Activated CD4-positive, alpha-beta memory T cell treated with anti-CD3 and anti-CD28 coated beads for 36 hours (primary cell): ENCODE measurements around the gene TRPC4AP. TPM values are rescaled to one million over a fixed set of nuclear protein-coding genes. Genes with fewer than 3 reads are reported as not detected.
A peak's percentile ranks its signal among the peaks of the same experiment; 100 is the strongest.

Experiments used
- CTCF ChIA-PET: fragments of 350-600 bp; sonication (Branson Sonifier 250); formaldehyde crosslinking; loops from one replicate; lab custom pipeline; 2021; ENCODE audit warnings: antibody characterized with exemption, inconsistent platforms; lab: Charles Lee
- POLR2A ChIA-PET: fragments of 350-600 bp; sonication (Branson Sonifier 250); formaldehyde crosslinking; loops from one replicate; lab custom pipeline; 2021; ENCODE audit warnings: antibody characterized with exemption; lab: Charles Lee
- DNase-seq: peaks from one replicate; pipeline ENCODE4 v3.0.0-alpha.2; 2020
- H3K27ac Mint-ChIP-seq: one replicate; pipeline ENCODE4 v1.8.0; 2021; ENCODE audit warnings: mixed read lengths
- H3K27me3 Mint-ChIP-seq: one replicate; pipeline ENCODE4 v1.8.0; 2021; ENCODE audit warnings: mixed read lengths
- H3K36me3 Mint-ChIP-seq: one replicate; pipeline ENCODE4 v1.8.0; 2021; ENCODE audit warnings: mixed read lengths
- H3K4me1 Mint-ChIP-seq: one replicate; pipeline ENCODE4 v1.8.0; 2021; ENCODE audit warnings: low read depth, mixed read lengths
- H3K4me3 Mint-ChIP-seq: one replicate; pipeline ENCODE4 v1.8.0; 2021; ENCODE audit warnings: mild to moderate bottlenecking, mixed read lengths
- H3K9me3 Mint-ChIP-seq: one replicate; pipeline ENCODE4 v1.8.0; 2021; ENCODE audit warnings: mixed read lengths
- intact Hi-C: fragments of 100-400 bp; cut with micrococcal nuclease; formaldehyde crosslinking; loops from one replicate; pipeline ENCODE4 v1.15.1; 2023
- total RNA-seq, 2 experiments: library from RNA; stranded (reverse); gene quantifications; one replicate each; pipeline ENCODE4 v1.2.3, GENCODE V29; 2021

TRPC4AP gene, protein sequence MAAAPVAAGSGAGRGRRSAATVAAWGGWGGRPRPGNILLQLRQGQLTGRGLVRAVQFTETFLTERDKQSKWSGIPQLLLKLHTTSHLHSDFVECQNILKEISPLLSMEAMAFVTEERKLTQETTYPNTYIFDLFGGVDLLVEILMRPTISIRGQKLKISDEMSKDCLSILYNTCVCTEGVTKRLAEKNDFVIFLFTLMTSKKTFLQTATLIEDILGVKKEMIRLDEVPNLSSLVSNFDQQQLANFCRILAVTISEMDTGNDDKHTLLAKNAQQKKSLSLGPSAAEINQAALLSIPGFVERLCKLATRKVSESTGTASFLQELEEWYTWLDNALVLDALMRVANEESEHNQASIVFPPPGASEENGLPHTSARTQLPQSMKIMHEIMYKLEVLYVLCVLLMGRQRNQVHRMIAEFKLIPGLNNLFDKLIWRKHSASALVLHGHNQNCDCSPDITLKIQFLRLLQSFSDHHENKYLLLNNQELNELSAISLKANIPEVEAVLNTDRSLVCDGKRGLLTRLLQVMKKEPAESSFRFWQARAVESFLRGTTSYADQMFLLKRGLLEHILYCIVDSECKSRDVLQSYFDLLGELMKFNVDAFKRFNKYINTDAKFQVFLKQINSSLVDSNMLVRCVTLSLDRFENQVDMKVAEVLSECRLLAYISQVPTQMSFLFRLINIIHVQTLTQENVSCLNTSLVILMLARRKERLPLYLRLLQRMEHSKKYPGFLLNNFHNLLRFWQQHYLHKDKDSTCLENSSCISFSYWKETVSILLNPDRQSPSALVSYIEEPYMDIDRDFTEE
- 10 to 100 TPM; 45.8 to 48.3 TPM for total RNA-seq

DNA sequence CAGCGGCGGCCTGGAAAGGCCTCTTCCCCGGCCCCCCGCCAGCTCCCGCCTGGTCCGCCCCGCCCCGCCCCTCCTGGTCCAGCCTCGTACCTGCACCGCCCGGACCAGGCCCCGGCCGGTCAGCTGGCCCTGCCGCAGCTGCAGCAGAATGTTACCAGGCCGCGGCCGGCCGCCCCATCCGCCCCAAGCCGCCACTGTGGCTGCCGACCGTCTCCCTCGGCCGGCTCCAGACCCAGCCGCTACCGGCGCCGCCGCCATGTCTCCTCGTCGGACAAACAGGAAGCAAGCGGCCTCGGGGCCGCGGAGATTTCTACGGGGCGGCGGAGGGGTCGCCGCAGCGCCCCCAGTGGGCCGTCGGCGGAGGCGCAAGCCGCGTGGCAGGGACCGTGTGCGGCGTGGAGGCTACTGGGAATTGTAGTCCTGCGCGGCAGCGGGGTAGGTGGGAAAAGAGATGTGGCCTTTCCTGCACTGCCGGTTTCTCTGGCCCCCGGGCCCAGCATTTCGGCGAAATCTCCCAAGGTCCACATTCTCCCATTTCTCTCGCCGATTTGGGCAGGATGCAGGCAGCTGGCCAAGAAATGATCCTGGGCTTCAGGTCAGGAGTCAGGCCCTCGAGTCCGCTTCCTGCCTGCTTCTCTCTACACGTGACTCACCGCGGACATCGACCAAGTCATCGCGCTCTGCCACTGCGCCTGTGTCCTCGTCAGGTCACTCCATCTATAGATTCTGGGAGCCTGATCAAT is at the start of gene TRPC4AP:
Gene TRPC4AP, minus strand, starts transcription at position 284 of the 743 bp plus-strand sequence. Its CDS starts 26 bp downstream, at position 258.
- peaks cover 4% of the 10 kb centered on the region for H3K36me3 Mint-ChIP-seq
- peak; percentile 93 for DNase-seq
- H3K9me3 Mint-ChIP-seq: no peaks in the 10 kb centered on the region
- POLR2A ChIA-PET: interaction anchor here (1.1 to 2.6 kb wide), 5 partner anchors 37 to 862 kb away, joined by 3 to 16 read pairs (median 4); partner anchors contain the start of genes EDEM2 and SCAND1
- CTCF ChIA-PET: interaction anchor here (0.6 to 3.0 kb wide), 7 partner anchors 7 to 429 kb away, joined by 3 to 13 read pairs (median 3); partner anchors contain the start of gene GGT7
- intact Hi-C loops: loop anchor here (1.0 to 10.0 kb wide), 9 partner anchors 36 to 362 kb away; partner anchors contain the start of genes ACSS2, CEP250, EDEM2 and GSS
- H3K4me1 Mint-ChIP-seq: peaks cover 52% of the 10 kb centered on the region
- H3K27ac Mint-ChIP-seq: peak within 1 kb of the TSS; percentile 96
- peak within 1 kb of the TSS; percentile 84 for H3K4me3 Mint-ChIP-seq
- H3K27me3 Mint-ChIP-seq: no peaks in the 10 kb centered on the region

DNA sequence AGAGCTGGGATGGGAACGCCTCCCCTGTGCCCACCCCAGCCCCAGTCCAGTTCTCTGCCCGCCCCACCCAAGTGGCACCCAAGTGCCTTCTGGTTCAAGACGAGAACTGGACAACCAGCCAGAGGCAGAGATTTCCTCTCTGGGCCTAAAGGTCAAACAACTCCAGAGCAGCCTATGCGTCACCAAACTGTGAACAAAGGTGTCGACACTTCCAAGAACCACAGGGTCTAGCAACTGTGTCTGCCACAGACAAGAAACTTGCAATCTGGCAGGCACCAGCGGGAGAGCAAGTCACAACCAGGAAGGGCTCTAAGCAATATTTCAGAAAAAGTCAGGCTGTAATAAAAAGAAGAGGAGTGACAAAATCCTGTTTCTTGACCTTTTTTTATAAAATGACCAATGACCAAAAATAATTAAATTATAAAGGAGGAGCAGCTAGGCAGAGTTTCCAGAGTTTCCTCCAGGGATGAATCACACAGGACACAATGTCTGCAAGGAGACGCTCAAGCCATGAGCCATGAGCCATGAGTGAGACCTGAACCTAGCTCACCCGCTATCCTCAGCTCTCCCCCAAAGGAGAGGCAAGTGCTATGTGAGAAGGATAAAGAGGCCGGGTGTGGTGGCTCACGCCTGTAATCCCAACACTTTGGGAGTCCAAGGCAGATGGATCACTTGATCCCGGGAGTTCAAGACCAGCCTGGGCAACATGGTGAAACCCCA is 43.4 kb upstream of the TRPC4AP start:
- ChIA-PET CTCF (no interaction called here), POLR2A (no interaction called here)
- Mint-ChIP-seq H3K4me3 (no peak overlapping the region), H3K27me3 (no peaks in the 10 kb centered on the region), H3K9me3 (no peaks in the 10 kb centered on the region), H3K4me1 (no peaks in the 10 kb centered on the region), H3K36me3 (peaks cover 29% of the 10 kb centered on the region), H3K27ac (no peak overlapping the region)
- no peak for DNase-seq
- intact Hi-C loops: no loop called here

DNA sequence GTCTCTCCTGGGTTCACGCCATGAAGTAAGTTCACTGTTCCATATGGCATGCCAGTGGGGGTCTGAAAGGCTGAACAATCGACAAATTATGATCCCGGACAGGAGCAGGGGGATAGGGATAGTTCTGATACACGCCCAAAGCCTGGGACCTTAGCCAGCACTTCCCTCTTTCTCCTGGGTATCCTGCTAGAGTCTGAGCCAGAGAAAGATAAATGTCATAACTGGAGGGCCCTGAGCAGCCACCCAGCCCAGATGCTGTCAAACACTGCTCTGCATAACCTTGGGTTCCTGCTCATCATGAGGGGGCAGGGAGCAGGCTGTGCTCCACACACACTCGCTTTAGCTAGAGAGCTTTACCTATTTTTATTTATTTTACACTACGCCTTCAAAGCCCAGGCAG is 42.3 kb upstream of the TRPC4AP start:
- Mint-ChIP-seq H3K4me1 (no peaks in the 10 kb centered on the region), H3K27me3 (no peaks in the 10 kb centered on the region), H3K36me3 (peaks cover 29% of the 10 kb centered on the region), H3K9me3 (no peaks in the 10 kb centered on the region), H3K4me3 (no peak overlapping the region), H3K27ac (no peak overlapping the region)
- ChIA-PET CTCF (no interaction called here), POLR2A (no interaction called here)
- no peak for DNase-seq
- intact Hi-C loops: no loop called here

DNA sequence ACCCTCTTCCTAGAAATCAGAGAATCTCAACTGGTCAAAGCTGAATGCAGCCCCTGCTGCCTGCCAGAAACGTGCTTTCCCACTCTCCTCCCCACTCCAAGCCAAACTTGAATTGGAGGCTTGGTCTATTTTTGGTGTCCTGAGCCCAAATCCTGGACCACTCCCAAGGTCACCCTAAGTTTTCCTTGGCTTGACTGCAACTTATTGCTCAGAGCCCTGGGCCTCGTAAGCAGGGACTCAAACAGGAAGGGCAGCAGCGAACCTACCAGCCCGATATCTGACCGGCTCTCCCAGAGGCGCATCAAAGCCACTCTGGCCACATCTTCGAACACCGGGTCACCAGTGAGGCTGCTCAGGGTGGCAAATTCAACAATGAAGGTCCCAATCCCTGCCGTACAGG is 41.9 kb upstream of the TRPC4AP start:
- H3K36me3 Mint-ChIP-seq: peaks cover 29% of the 10 kb centered on the region
- POLR2A ChIA-PET: no interaction called here

DNA sequence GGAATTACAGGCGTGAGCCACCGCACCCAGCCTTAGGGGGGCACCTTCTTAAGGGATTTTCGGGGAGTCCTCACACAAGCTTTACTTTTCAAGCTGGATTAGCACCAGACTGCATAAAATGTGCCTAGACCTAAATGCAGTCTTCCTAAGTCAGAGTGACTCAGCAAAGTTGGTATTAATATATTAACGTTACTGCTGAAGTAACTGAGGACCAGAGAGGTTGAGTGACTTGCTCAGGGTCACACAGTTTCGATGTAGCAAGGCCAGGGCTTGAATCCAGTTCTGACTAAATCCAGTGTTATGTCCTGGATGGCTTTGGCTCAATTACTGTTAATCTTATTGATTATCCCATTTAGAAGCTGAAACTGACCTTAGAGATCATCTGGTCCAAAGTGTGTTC is 41.1 kb upstream of the TRPC4AP start:
- no peaks in the 10 kb centered on the region for H3K27me3 Mint-ChIP-seq
- no peak overlapping the region for H3K27ac Mint-ChIP-seq
- H3K4me1 Mint-ChIP-seq: no peaks in the 10 kb centered on the region
- H3K9me3 Mint-ChIP-seq: no peaks in the 10 kb centered on the region
- H3K36me3 Mint-ChIP-seq: peaks cover 29% of the 10 kb centered on the region
- CTCF ChIA-PET: interaction anchor here (1.0 kb wide), 1 partner anchor 11 kb away, joined by 3 read pairs; no protein-coding TSS in a partner anchor
- no peak for DNase-seq
- intact Hi-C loops: no loop called here
- H3K4me3 Mint-ChIP-seq: no peak overlapping the region
- POLR2A ChIA-PET: no interaction called here

More for the DNA sequence above, 41.9 kb upstream of the TRPC4AP start:
- H3K27ac Mint-ChIP-seq: no peak overlapping the region
- CTCF ChIA-PET: no interaction called here
- H3K4me1 Mint-ChIP-seq: no peaks in the 10 kb centered on the region
- no peaks in the 10 kb centered on the region for H3K27me3 Mint-ChIP-seq
- no peak overlapping the region for H3K4me3 Mint-ChIP-seq
- no peak for DNase-seq
- intact Hi-C loops: no loop called here
- no peaks in the 10 kb centered on the region for H3K9me3 Mint-ChIP-seq

DNA sequence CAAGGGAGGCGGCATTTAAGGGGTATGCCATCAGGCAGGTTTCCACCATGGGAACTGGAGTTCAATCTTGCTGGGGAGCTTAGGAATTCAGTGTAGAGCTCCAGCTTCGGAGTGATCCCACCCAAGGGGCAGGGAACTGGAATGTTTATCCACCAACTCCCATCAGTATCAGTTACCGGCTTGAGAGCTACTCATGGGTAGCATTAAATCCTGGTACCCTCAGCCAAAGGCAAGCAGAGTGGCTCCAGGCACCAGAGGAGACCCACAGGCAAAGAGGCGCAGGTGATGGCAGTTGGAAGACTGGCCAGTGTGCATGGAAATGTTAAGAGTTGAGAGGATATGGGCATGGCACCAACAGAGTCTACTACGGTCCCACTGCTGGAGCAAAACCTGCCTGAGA is 40.4 kb upstream of the TRPC4AP start:
- H3K9me3 Mint-ChIP-seq: no peaks in the 10 kb centered on the region
- H3K36me3 Mint-ChIP-seq: peaks cover 26% of the 10 kb centered on the region
- H3K27ac Mint-ChIP-seq: no peak overlapping the region
- no peaks in the 10 kb centered on the region for H3K4me1 Mint-ChIP-seq
- no peak overlapping the region for H3K4me3 Mint-ChIP-seq
- intact Hi-C loops: no loop called here
- ChIA-PET CTCF (interaction anchor here (0.7 to 1.0 kb wide), 2 partner anchors 12 kb away, joined by 3 read pairs; no protein-coding TSS in a partner anchor), POLR2A (no interaction called here)
- no peak for DNase-seq
- H3K27me3 Mint-ChIP-seq: no peaks in the 10 kb centered on the region

DNA sequence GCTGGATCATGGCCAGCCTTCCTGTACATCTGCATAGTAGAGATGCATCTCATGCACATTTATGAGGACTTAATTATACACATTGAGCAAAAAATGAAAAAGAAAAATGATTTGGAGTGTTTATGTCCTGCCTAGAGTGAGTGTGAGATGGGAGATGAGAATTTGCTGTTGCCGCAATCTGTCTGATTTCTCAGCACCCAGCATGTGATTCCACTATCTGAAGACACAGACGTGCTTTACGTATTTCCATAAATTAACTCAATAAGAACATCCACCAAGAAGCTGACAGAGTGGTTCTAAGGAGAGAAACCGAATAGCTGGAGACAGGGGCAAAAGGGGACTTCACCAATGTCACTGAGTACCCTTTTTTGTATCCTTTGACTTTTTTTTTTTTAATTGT is 39.3 kb upstream of the TRPC4AP start:
- Mint-ChIP-seq H3K27me3 (no peaks in the 10 kb centered on the region), H3K9me3 (no peaks in the 10 kb centered on the region), H3K4me3 (no peak overlapping the region), H3K4me1 (no peaks in the 10 kb centered on the region), H3K27ac (no peak overlapping the region), H3K36me3 (peaks cover 25% of the 10 kb centered on the region)
- ChIA-PET CTCF (interaction anchor here (1.9 kb wide), 1 partner anchor 36 kb away, joined by 8 read pairs; no protein-coding TSS in a partner anchor), POLR2A (no interaction called here)
- intact Hi-C loops: no loop called here
- DNase-seq: no peak

DNA sequence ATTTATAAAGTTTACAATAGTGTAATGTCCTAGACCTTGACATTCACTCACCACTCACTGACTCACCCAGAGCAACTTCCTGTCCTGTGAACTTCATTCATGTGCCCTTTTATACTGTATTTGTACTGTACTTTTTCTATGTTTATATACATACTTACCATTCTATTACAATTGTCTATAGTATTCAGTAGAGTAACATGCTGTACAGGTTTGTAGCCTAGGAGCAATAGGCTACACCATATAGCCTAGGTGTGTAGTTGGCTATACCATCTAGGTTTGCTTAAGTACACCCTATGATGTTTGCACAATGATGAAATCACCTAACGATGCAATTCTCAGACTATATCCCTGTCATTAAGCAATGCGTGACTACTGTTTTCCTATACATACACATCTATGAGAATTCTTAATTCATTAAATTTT is 37.1 kb upstream of the TRPC4AP start:
- Mint-ChIP-seq H3K4me3 (no peak overlapping the region), H3K4me1 (no peaks in the 10 kb centered on the region), H3K9me3 (no peaks in the 10 kb centered on the region), H3K27me3 (no peaks in the 10 kb centered on the region), H3K36me3 (peaks cover 30% of the 10 kb centered on the region), H3K27ac (no peak overlapping the region)
- POLR2A ChIA-PET: no interaction called here
- CTCF ChIA-PET: interaction anchor here (1.0 kb wide), 1 partner anchor 15 kb away, joined by 4 read pairs; no protein-coding TSS in a partner anchor
- intact Hi-C loops: no loop called here
- no peak for DNase-seq

DNA sequence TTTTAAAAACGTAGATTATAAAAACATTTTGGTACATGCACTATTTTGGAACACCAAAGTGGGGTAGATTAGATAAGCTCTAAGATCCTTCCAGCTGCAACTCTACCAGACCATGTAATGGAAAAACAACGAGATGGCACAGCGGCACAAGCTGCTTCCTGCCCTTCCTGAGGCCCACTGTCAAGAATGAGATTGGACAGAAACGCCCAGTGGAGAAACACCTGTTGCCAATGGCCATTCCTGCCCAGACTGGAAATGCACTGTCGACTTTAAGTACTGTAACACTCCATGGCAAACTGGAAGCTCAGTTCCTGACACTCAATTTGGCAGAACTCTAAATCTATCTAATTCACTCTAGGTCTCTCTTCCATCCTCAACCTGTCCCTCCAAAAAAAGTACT is 33.1 kb upstream of the TRPC4AP start:
- Mint-ChIP-seq H3K9me3 (no peaks in the 10 kb centered on the region), H3K4me1 (peaks cover 2% of the 10 kb centered on the region), H3K27me3 (no peaks in the 10 kb centered on the region), H3K36me3 (peaks cover 35% of the 10 kb centered on the region), H3K27ac (no peak overlapping the region), H3K4me3 (no peak overlapping the region)
- CTCF ChIA-PET: interaction anchor here (0.9 kb wide), 1 partner anchor 19 kb away, joined by 3 read pairs; no protein-coding TSS in a partner anchor
- intact Hi-C loops: no loop called here
- POLR2A ChIA-PET: interaction anchor here (0.7 to 1.5 kb wide), 2 partner anchors 14 to 21 kb away, joined by 3 to 6 read pairs; partner anchors contain the start of gene EDEM2
- DNase-seq: no peak

DNA sequence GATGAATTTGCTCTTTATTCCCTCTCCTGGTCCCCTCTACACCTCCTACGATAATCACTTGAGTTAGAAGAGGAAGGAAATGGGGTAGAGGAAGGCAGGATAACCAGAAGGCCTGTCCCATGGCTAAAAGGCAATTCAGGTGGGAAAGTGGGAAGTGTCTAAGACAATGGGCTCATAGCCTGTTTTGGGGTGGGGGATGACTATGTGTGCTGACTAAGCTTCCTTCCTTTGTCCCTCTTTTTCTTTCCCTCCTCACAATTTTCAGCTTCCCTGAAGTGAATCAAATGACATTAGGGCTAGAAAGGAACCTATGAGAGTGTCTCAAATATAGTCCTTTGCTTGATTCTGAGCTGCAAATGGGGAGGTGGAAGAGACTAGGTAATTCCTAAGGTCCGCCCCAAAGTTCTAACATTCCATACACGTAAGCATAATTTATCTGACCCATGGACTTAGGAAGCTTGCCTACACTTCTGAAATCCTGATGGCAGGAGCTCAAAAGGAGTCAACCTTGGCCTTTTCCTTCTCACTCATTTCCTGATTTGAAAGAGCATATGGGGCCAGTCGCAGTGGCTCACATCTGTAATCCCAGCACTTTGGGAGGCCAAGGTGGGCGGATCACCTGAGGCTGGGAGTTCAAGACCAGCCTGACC is 30.3 kb upstream of the TRPC4AP start:
- intact Hi-C loops: no loop called here
- Mint-ChIP-seq H3K4me3 (no peak overlapping the region), H3K4me1 (peaks cover 2% of the 10 kb centered on the region), H3K27me3 (no peaks in the 10 kb centered on the region), H3K36me3 (peaks cover 44% of the 10 kb centered on the region), H3K9me3 (no peaks in the 10 kb centered on the region), H3K27ac (no peak overlapping the region)
- no peak for DNase-seq
- CTCF ChIA-PET: interaction anchor here (0.9 kb wide), 1 partner anchor 26 kb away, joined by 3 read pairs; no protein-coding TSS in a partner anchor
- POLR2A ChIA-PET: no interaction called here
